Measurements from ENCODE around the gene ATP6AP1. TPM values are rescaled to one million over a fixed set of nuclear protein-coding genes. Genes with fewer than 3 reads are reported as not detected.

Gene ATP6AP1
- total RNA-seq, 2 experiments from 2014 or later, result 52.3 to 53.2 TPM

DNA sequence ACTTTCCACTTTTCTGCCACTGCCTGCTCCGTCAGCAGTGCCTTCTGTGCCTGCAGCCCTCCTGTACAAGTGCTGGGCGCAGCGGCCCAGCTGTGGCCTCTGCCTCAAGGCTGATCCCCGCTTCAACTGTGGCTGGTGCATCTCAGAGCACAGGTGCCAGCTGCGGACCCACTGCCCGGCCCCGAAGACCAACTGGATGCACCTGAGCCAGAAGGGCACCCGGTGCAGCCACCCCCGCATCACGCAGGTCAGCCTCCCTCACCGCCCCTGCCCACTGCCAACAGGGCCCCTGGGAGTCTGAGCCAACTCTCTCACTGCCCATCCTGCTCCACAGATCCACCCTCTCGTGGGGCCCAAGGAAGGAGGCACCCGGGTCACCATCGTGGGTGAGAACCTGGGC, 37.1 kb downstream of the ATP6AP1 start:
- H3K4me3 Mint-ChIP-seq, result no peak overlapping the region

GRCh38 chrX:154466036-154466435, 37.6 kb downstream of the ATP6AP1 start:
- H3K9me3 Mint-ChIP-seq, result no peaks in the 10 kb centered on the region
- H3K27me3 Mint-ChIP-seq, result no peaks in the 10 kb centered on the region
- DNase-seq, result no peak
- peaks cover 13% of the 10 kb centered on the region for H3K36me3 Mint-ChIP-seq (ENCODE audit: low read depth)
- ChIA-PET CTCF (no interaction called here), POLR2A (no interaction called here)
- H3K4me1 Mint-ChIP-seq, result no peaks in the 10 kb centered on the region
- H3K4me3 Mint-ChIP-seq, result no peak overlapping the region
- H3K27ac Mint-ChIP-seq, result no peak overlapping the region

More for the DNA sequence above, 37.1 kb downstream of the ATP6AP1 start:
- Mint-ChIP-seq H3K9me3 (no peaks in the 10 kb centered on the region), H3K27ac (no peak overlapping the region), H3K36me3 (ENCODE audit: low read depth) (peaks cover 13% of the 10 kb centered on the region), H3K4me1 (no peaks in the 10 kb centered on the region), H3K27me3 (no peaks in the 10 kb centered on the region)
- ChIA-PET POLR2A (no interaction called here), CTCF (no interaction called here)
- DNase-seq, result no peak

DNA sequence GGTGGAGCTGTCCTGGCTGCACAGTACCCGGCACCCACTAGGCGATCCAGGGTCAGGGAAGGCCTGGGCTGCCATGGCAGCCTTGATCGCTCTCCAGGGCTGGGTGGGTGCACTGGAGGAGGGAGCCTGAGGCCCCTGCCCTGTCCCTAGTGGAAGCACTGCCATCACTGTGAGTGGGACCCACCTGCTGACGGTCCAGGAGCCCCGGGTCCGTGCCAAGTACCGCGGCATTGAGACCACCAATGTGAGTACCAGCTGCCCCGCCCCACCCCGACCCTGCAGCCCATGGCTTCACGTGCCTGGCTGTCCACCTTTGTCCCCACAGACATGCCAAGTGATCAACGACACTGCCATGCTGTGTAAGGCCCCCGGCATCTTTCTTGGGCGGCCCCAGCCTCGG, 38.4 kb downstream of the ATP6AP1 start:
- Mint-ChIP-seq H3K9me3 (no peaks in the 10 kb centered on the region), H3K36me3 (ENCODE audit: low read depth) (peaks cover 17% of the 10 kb centered on the region), H3K4me1 (no peaks in the 10 kb centered on the region), H3K4me3 (no peak overlapping the region), H3K27me3 (no peaks in the 10 kb centered on the region), H3K27ac (no peak overlapping the region)
- ChIA-PET CTCF (no interaction called here), POLR2A (no interaction called here)
- DNase-seq, result no peak

- CTCF ChIA-PET, result no interaction called here
- no peaks in the 10 kb centered on the region for H3K4me1 Mint-ChIP-seq
- POLR2A ChIA-PET, result interaction anchor here (1.3 kb wide), 1 partner anchor 9 kb away, joined by 4 read pairs; no protein-coding TSS in a partner anchor
Observed at GRCh38 chrX:154467556-154467955, 39.1 kb downstream of the ATP6AP1 start.

DNA sequence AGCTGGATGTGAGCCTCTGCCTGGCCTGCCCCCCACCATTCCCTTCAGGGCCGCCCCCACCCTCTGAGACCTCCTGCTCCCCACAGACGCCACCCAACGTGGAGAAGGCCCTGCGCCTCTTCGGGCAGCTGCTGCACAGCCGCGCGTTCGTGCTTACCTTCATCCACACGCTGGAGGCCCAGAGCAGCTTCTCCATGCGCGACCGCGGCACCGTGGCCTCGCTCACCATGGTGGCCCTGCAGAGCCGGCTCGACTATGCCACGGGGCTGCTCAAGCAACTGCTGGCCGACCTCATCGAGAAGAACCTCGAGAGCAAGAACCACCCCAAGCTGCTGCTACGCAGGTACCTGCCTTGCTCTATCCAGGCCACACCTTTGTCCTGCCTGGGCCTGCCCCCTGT, 39.7 kb downstream of the ATP6AP1 start:
- Mint-ChIP-seq H3K9me3 (no peaks in the 10 kb centered on the region), H3K27me3 (no peaks in the 10 kb centered on the region), H3K36me3 (ENCODE audit: low read depth) (peaks cover 11% of the 10 kb centered on the region), H3K27ac (no peak overlapping the region), H3K4me1 (no peaks in the 10 kb centered on the region), H3K4me3 (no peak overlapping the region)
- no peak for DNase-seq
- ChIA-PET POLR2A (interaction anchor here (1.3 kb wide), 1 partner anchor 9 kb away, joined by 4 read pairs; no protein-coding TSS in a partner anchor), CTCF (no interaction called here)

More at GRCh38 chrX:154467556-154467955, 39.1 kb downstream of the ATP6AP1 start:
- no peaks in the 10 kb centered on the region for H3K9me3 Mint-ChIP-seq
- H3K27me3 Mint-ChIP-seq, result no peaks in the 10 kb centered on the region
- no peak overlapping the region for H3K27ac Mint-ChIP-seq
- peaks cover 17% of the 10 kb centered on the region for H3K36me3 Mint-ChIP-seq (ENCODE audit: low read depth)
- H3K4me3 Mint-ChIP-seq, result no peak overlapping the region
- DNase-seq, result no peak

GRCh38 chrX:154469114-154469513, 40.6 kb downstream of the ATP6AP1 start:
- no peaks in the 10 kb centered on the region for H3K9me3 Mint-ChIP-seq
- no peak overlapping the region for H3K27ac Mint-ChIP-seq
- H3K36me3 Mint-ChIP-seq (ENCODE audit: low read depth), result peaks cover 11% of the 10 kb centered on the region
- no peak for DNase-seq
- no peaks in the 10 kb centered on the region for H3K4me1 Mint-ChIP-seq
- POLR2A ChIA-PET, result no interaction called here
- CTCF ChIA-PET, result no interaction called here
- H3K27me3 Mint-ChIP-seq, result no peaks in the 10 kb centered on the region
- no peak overlapping the region for H3K4me3 Mint-ChIP-seq

- no peaks in the 10 kb centered on the region for H3K9me3 Mint-ChIP-seq
- no peaks in the 10 kb centered on the region for H3K27me3 Mint-ChIP-seq
- H3K4me1 Mint-ChIP-seq, result no peaks in the 10 kb centered on the region
- POLR2A ChIA-PET, result no interaction called here
- H3K36me3 Mint-ChIP-seq (ENCODE audit: low read depth), result peaks cover 11% of the 10 kb centered on the region
- CTCF ChIA-PET, result no interaction called here
- no peak overlapping the region for H3K27ac Mint-ChIP-seq
- no peak for DNase-seq
- H3K4me3 Mint-ChIP-seq, result no peak overlapping the region
Observed at GRCh38 chrX:154469880-154470279, 41.4 kb downstream of the ATP6AP1 start.

DNA sequence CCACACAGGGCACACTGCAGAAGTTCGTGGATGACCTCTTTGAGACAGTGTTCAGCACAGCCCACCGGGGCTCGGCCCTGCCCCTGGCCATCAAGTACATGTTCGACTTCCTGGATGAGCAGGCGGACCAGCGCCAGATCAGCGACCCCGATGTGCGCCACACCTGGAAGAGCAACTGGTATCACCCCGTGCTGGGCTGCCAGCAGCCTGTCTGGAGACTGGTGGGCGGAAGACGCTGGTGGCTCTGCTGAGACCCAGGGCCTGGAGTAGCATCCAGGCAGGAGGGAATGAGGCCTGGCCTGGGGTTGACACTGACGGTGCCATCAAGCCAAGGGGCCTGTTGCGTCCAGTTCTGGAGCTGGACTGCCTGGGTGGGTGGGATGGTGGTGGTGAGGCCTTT, 42.0 kb downstream of the ATP6AP1 start:
- Mint-ChIP-seq H3K9me3 (no peaks in the 10 kb centered on the region), H3K4me3 (no peak overlapping the region), H3K27me3 (no peaks in the 10 kb centered on the region), H3K36me3 (ENCODE audit: low read depth) (peaks cover 12% of the 10 kb centered on the region), H3K4me1 (peaks cover under 1% of the 10 kb centered on the region), H3K27ac (no peak overlapping the region)
- POLR2A ChIA-PET, result no interaction called here
- CTCF ChIA-PET, result no interaction called here
- no peak for DNase-seq

GRCh38 chrX:154470914-154471568, 42.6 kb downstream of the ATP6AP1 start:
- Mint-ChIP-seq H3K36me3 (ENCODE audit: low read depth) (peaks cover 14% of the 10 kb centered on the region), H3K27ac (no peak overlapping the region), H3K4me1 (peaks cover 3% of the 10 kb centered on the region), H3K27me3 (no peaks in the 10 kb centered on the region), H3K9me3 (no peaks in the 10 kb centered on the region), H3K4me3 (no peak overlapping the region)
- ChIA-PET POLR2A (no interaction called here), CTCF (no interaction called here)
- DNase-seq, result no peak

GRCh38 chrX:154471839-154472684, 43.6 kb downstream of the ATP6AP1 start:
- CTCF ChIA-PET, result no interaction called here
- H3K4me3 Mint-ChIP-seq, result no peak overlapping the region
- H3K9me3 Mint-ChIP-seq, result no peaks in the 10 kb centered on the region
- H3K27me3 Mint-ChIP-seq, result no peaks in the 10 kb centered on the region
- POLR2A ChIA-PET, result no interaction called here
- H3K36me3 Mint-ChIP-seq (ENCODE audit: low read depth), result peaks cover 14% of the 10 kb centered on the region
- no peak overlapping the region for H3K27ac Mint-ChIP-seq
- H3K4me1 Mint-ChIP-seq, result peaks cover 7% of the 10 kb centered on the region
- DNase-seq, result no peak

- Mint-ChIP-seq H3K9me3 (no peaks in the 10 kb centered on the region), H3K4me1 (peaks cover 14% of the 10 kb centered on the region)
Observed at GRCh38 chrX:154472685-154473632, 44.5 kb downstream of the ATP6AP1 start.

DNA sequence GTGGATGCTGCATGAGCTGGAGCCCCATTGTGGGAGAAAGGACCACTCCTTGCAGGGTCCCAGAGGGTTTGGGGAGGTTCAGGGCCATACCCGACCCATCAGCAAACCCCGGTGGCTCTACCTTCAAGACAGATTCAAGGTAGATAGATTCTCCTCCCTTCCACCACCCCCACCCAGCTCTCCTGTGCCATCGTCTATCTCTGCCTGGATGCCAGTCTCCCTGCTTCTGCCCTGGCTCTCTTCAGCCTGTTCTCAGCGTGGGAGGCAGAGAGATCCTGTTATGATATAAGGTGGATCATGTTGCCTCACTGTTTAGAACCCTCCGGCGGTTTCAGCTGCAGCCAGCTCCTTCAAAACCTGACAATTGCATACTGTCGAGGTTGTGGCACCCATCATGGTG, 45.2 kb downstream of the ATP6AP1 start:
- Mint-ChIP-seq H3K4me1 (peaks cover 17% of the 10 kb centered on the region), H3K27me3 (no peaks in the 10 kb centered on the region), H3K27ac (peak overlapping the region; percentile 26), H3K4me3 (no peak overlapping the region), H3K36me3 (ENCODE audit: low read depth) (peaks cover 14% of the 10 kb centered on the region), H3K9me3 (no peaks in the 10 kb centered on the region)
- CTCF ChIA-PET, result no interaction called here
- no peak for DNase-seq
- POLR2A ChIA-PET, result no interaction called here

More at GRCh38 chrX:154472685-154473632, 44.5 kb downstream of the ATP6AP1 start:
- H3K27me3 Mint-ChIP-seq, result no peaks in the 10 kb centered on the region
- POLR2A ChIA-PET, result no interaction called here
- CTCF ChIA-PET, result no interaction called here
- peaks cover 14% of the 10 kb centered on the region for H3K36me3 Mint-ChIP-seq (ENCODE audit: low read depth)
- H3K27ac Mint-ChIP-seq, result no peak overlapping the region
- H3K4me3 Mint-ChIP-seq, result no peak overlapping the region
- DNase-seq, result no peak

DNA sequence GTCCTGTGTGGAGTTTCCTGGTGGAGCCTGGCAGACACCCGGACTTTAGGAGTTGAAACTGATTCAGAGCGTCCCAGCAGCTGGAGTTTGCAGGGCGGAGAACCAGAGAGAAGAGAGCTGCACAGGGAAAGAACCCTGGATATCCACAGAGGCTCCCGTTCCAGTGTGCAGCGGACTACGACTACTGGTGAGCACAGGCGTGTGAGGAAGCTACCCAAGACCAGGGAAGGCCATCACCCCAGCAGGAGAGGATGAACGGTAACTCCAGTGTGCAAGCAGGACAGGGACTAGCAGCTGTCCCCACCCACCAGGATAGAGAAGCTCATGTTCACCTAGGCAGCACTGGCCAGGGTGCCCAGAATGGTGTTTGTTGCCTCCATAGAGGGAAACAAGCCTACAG, 48.3 kb downstream of the ATP6AP1 start:
- DNase-seq, result no peak
- H3K27ac Mint-ChIP-seq, result peak overlapping the region; percentile 31
- H3K36me3 Mint-ChIP-seq (ENCODE audit: low read depth), result peaks cover 3% of the 10 kb centered on the region
- CTCF ChIA-PET, result interaction anchor here (1.2 kb wide), 1 partner anchor 14 kb away, joined by 4 read pairs; the partner anchor contains the start of gene SLC10A3
- no peaks in the 10 kb centered on the region for H3K9me3 Mint-ChIP-seq
- POLR2A ChIA-PET, result interaction anchor here (1.2 to 5.8 kb wide), 5 partner anchors 9 to 78 kb away, joined by 4 to 27 read pairs (median 9); partner anchors contain the start of genes RPL10, SLC10A3 and UBL4A
- H3K4me1 Mint-ChIP-seq, result peaks cover 24% of the 10 kb centered on the region
- H3K27me3 Mint-ChIP-seq, result no peaks in the 10 kb centered on the region
- no peak overlapping the region for H3K4me3 Mint-ChIP-seq
